Measurements from ENCODE around the gene AKAP13.

GRCh38 chr15:85581495-85581894, 201.1 kb downstream of the AKAP13 start:
- TF ChIP-seq CTCF (IDR thresholded peaks at IDR 0.05; ENCODE audit: insufficient read depth, low read length, poor library complexity, severe bottlenecking) (no peak), EZH2phosphoT487 (conservative IDR thresholded peaks at IDR 0.05; ENCODE audit: low read length) (no peak)

Data from SU-DHL-6 (cell line).